ENCODE measurements around the gene PPP3CB. TPM values are rescaled to one million over a fixed set of nuclear protein-coding genes. Genes with fewer than 3 reads are reported as not detected.
"Not testable (repeated sequence)": the region's sequence is repeated elsewhere in the genome, so short reads cannot be mapped to it uniquely, and the experiment has no call there.

PPP3CB gene
- total RNA-seq, 2 experiments from 2014 or later: 42.3 to 45.3 TPM

DNA sequence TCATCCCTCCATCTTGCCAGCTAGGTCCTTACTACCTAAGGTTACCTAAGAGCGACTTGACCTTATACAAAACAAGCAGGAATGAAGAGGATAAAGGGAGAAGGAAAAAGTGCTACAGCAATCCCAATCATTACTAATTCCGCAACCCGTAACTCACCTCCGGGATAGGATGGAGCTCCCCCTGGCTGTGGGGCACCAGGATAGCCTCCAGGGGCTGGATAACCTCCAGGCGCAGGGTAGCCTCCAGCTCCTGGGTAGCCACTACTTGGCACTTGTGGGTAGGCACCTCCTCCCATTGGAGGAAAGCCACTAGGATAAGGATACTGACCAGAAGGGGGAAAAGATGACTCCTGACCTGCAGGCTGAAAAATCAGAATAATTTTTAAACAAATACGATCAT, 97.8 kb downstream of the PPP3CB start:
- Mint-ChIP-seq H3K4me3 (no peak overlapping the region), H3K4me1 (peaks cover 3% of the 10 kb centered on the region), H3K36me3 (ENCODE audit: low read depth) (peaks cover 28% of the 10 kb centered on the region), H3K27ac (no peak overlapping the region), H3K27me3 (no peaks in the 10 kb centered on the region), H3K9me3 (ENCODE audit: low read depth) (peaks cover 3% of the 10 kb centered on the region)
- DNase-seq (no peak), ATAC-seq (no peak)
- CTCF ChIA-PET: interaction anchor here (0.5 to 1.1 kb wide), 3 partner anchors 8 to 35 kb away, joined by 3 to 6 read pairs (median 3); no protein-coding TSS in a partner anchor
- intact Hi-C loops (cut with DNase I, micrococcal nuclease): no loop called here
- POLR2A ChIA-PET: interaction anchor here (0.5 to 0.6 kb wide), 2 partner anchors 157 to 704 kb away, joined by 3 read pairs; no protein-coding TSS in a partner anchor

DNA sequence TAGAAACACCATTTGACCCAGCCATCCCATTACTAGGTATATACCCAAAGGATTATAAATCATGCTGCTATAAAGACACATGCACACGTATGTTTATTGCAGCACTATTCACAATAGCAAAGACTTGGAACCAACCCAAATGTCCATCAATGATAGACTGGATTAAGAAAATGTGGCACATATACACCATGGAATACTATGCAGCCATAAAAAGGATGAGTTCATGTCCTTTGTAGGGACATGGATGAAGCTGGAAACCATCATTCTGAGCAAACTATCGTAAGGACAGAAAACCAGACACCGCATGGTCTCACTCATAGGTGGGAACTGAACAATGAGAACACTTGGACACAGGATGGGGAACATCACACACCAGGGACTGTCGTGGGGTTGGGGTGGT, 101.5 kb downstream of the PPP3CB start:
- POLR2A ChIA-PET; DNase-seq; H3K27me3 Mint-ChIP-seq; H3K27ac Mint-ChIP-seq; H3K9me3 Mint-ChIP-seq (ENCODE audit: low read depth); ATAC-seq; H3K4me1 Mint-ChIP-seq; CTCF ChIA-PET; intact Hi-C loops (cut with DNase I, micrococcal nuclease); H3K4me3 Mint-ChIP-seq: not testable (repeated sequence)
- peaks cover 39% of the 10 kb centered on the region for H3K36me3 Mint-ChIP-seq (ENCODE audit: low read depth)

DNA sequence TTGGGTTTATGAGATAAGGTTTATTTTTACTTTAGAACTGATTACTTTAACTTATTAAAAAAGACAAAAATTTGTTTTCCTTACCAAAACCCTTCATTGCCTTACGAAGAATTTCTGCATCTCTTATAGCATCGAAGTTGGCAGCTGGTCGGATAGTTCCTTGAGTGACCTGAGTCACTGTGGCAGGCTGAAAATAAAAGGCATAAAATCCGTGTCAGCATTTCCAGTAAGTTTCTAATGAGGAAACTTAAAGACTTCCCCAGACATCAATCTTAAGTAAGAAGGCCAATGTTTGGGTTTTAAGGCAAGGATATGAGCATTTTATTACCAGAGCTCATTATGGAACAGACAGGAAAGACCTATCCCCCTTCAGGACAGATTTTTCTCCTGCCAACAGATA, 107.6 kb downstream of the PPP3CB start:
- Mint-ChIP-seq H3K36me3 (ENCODE audit: low read depth) (peaks cover 51% of the 10 kb centered on the region), H3K27ac (no peak overlapping the region), H3K27me3 (no peaks in the 10 kb centered on the region), H3K9me3 (ENCODE audit: low read depth) (no peaks in the 10 kb centered on the region), H3K4me1 (peaks cover 2% of the 10 kb centered on the region), H3K4me3 (no peak overlapping the region)
- ChIA-PET POLR2A (no interaction called here), CTCF (no interaction called here)
- intact Hi-C loops (cut with DNase I, micrococcal nuclease): no loop called here
- ATAC-seq: no peak
- DNase-seq: no peak

DNA sequence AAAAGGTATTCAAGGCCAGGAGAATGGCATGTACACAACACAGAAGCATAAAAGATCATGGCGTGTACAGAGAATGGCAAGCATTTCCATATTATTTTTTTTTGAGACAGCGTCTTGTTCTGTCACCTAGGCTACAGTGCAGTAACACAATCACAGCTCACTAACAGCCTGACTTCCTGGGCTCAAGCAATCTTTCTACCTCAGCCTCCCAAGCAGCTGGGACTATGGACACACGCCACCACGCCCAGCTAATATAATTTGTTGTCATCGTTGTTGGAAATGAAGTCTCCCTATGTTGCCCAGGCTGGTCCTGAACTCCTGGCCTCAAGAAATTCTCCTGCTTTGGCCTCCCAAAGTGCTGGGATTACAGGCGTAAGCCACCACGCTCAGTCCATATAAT, 109.2 kb downstream of the PPP3CB start:
- H3K9me3 Mint-ChIP-seq (ENCODE audit: low read depth): no peaks in the 10 kb centered on the region
- no peak overlapping the region for H3K27ac Mint-ChIP-seq
- DNase-seq (no peak), ATAC-seq (no peak)
- ChIA-PET POLR2A (no interaction called here), CTCF (no interaction called here)
- no peak overlapping the region for H3K4me3 Mint-ChIP-seq
- intact Hi-C loops (cut with DNase I, micrococcal nuclease): no loop called here
- H3K36me3 Mint-ChIP-seq (ENCODE audit: low read depth): peaks cover 59% of the 10 kb centered on the region
- H3K4me1 Mint-ChIP-seq: no peaks in the 10 kb centered on the region
- no peaks in the 10 kb centered on the region for H3K27me3 Mint-ChIP-seq

Other genes starting within 250 kb of the PPP3CB start
- 10 to 100 TPM; 36.9 to 45.4 TPM for gene DNAJC9, start 248.8 kb downstream of the PPP3CB start, total RNA-seq
- gene MRPS16, start 243.4 kb downstream of the PPP3CB start, total RNA-seq: 100 to 1,000 TPM; 123 to 138 TPM
- gene CFAP70, start 137.2 kb downstream of the PPP3CB start, total RNA-seq: under 1 TPM; 0.58 to 0.71 TPM
- gene ANXA7, start 82.0 kb downstream of the PPP3CB start, total RNA-seq: 100 to 1,000 TPM in 1 of 2 experiments, 10 to 100 TPM in 1; 94.6 to 118 TPM
- gene MSS51, start 62.5 kb downstream of the PPP3CB start, total RNA-seq: 1 to 10 TPM; 1.9 to 2.4 TPM
- 1 to 10 TPM; 4.3 to 4.5 TPM for gene USP54, start 95.3 kb upstream of the PPP3CB start, total RNA-seq
- gene MYOZ1, start 145.4 kb upstream of the PPP3CB start, total RNA-seq: not detected
- not detected for gene SYNPO2L, start 160.0 kb upstream of the PPP3CB start, total RNA-seq
- 10 to 100 TPM in 1 of 2 experiments, 1 to 10 TPM in 1; 7.1 to 10.3 TPM for gene AGAP5, start 202.1 kb upstream of the PPP3CB start, total RNA-seq
- gene SEC24C, start 248.3 kb upstream of the PPP3CB start, total RNA-seq: 10 to 100 TPM; 84.6 to 88.2 TPM